ENCODE results near the gene TRIM34. TPM values are rescaled to one million over a fixed set of nuclear protein-coding genes. Genes with fewer than 3 reads are reported as not detected.

The TRIM34 gene
- total and polyA plus RNA-seq, 2 of the 4 experiments (the other 2 are of a cell fraction): 6.1 to 8.6 TPM

GRCh38 chr11:5626196-5626595, 1.4 kb downstream of the TRIM34 start:
- no peak overlapping the region for H3K4me3 ChIP-seq (ENCODE audit: insufficient read depth, low read depth, low read length)
- TF ChIP-seq, protein P1, sequence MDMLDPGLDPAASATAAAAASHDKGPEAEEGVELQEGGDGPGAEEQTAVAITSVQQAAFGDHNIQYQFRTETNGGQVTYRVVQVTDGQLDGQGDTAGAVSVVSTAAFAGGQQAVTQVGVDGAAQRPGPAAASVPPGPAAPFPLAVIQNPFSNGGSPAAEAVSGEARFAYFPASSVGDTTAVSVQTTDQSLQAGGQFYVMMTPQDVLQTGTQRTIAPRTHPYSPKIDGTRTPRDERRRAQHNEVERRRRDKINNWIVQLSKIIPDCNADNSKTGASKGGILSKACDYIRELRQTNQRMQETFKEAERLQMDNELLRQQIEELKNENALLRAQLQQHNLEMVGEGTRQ (IDR thresholded peaks at IDR 0.05; ENCODE audit: low read depth, low read length): no peak
- TF ChIP-seq CEBPB (IDR thresholded peaks at IDR 0.05; ENCODE audit: low read depth, low read length) (peak; percentile 78), FOS (IDR thresholded peaks at IDR 0.05; ENCODE audit: low read depth, low read length) (peak; percentile 53; the same call in 1 of the 2 replicates)

More at GRCh38 chr11:5626196-5626595, 1.4 kb downstream of the TRIM34 start:
- peak overlapping the region; percentile 15 to 78; a peak in 2 of 4 replicates for H4K8ac ChIP-seq (ENCODE audit: low read depth in 2 of 2, low read length in 2 of 2)
- no peaks in the 10 kb centered on the region for H4K20me1 ChIP-seq (ENCODE audit: insufficient read depth, low read length)
- H3K4me2 ChIP-seq (ENCODE audit: low read depth, low read length): peak overlapping the region; percentile 82
- H3K27ac ChIP-seq (ENCODE audit: insufficient read depth, low read length): peak overlapping the region; percentile 84; the same call in 1 of the 2 replicates
- no peaks in the 10 kb centered on the region for H3K27me3 ChIP-seq (ENCODE audit: control insufficient read depth, insufficient read depth, low read length)
- WGBS, 2 experiments (ENCODE audit: extremely low coverage in 2 of 2, insufficient read length in 1 of 2): 83% methylated on average over 2 of the region's 5 CpGs; no CpG with 5 or more reads in 1 of the 2 experiments
- H3K9ac ChIP-seq (ENCODE audit: low read depth, low read length): no peak overlapping the region
- peaks cover 14% of the 10 kb centered on the region for H3K4me1 ChIP-seq (ENCODE audit: control insufficient read depth, insufficient read depth, low read length)
- H4K5ac ChIP-seq (ENCODE audit: low read depth, low read length): peak overlapping the region; percentile 88
- H3K23ac ChIP-seq (ENCODE audit: low read depth, low read length): no peak overlapping the region
- H3K79me1 ChIP-seq (ENCODE audit: low read depth in 1 of 2, low read length in 2 of 2): peaks cover 0 to 16% of the 10 kb centered on the region in 2 experiments; a peak in 3 of 4 replicates
- peak overlapping the region; percentile 51 for H2BK5ac ChIP-seq (ENCODE audit: low read depth, low read length, poor library complexity, severe bottlenecking)
- 0 out of 3 replicates have a peak overlapping the region, but pooled peaks have one; percentile 55 for H2BK15ac ChIP-seq (ENCODE audit: low read depth, low read length)
- no peaks in the 10 kb centered on the region for H3K9me3 ChIP-seq (ENCODE audit: control insufficient read depth, insufficient read depth, low read length)
- peak overlapping the region; percentile 67; the same call in 1 of the 2 replicates for H2BK20ac ChIP-seq (ENCODE audit: low read depth, low read length)
- 0 out of 2 replicates have a peak overlapping the region, but pooled peaks have one; percentile 19 for H3K14ac ChIP-seq (replicated peaks; ENCODE audit: low read depth, low read length)
- no peak overlapping the region for H3K56ac ChIP-seq (ENCODE audit: extremely low read depth, insufficient read depth, low read length)
- ChIA-PET CTCF (interaction anchor here (0.7 kb wide), 1 partner anchor 20 kb away, joined by 4 read pairs; no protein-coding TSS in a partner anchor), POLR2A (ENCODE audit: unreplicated experiment) (no interaction called here)
- intact Hi-C loops (cut with micrococcal nuclease): no loop called here
- ATAC-seq (ENCODE audit: low read depth) (peak; percentile 8), DNase-seq (peak; percentile 70)
- H3K4ac ChIP-seq (ENCODE audit: low read depth, low read length): peak overlapping the region; percentile 71
- H4K91ac ChIP-seq (ENCODE audit: insufficient read depth, low read depth, low read length): peak overlapping the region; percentile 38
- no TSS peak for BruUV-seq (replicated peaks)
- H3K18ac ChIP-seq (ENCODE audit: low read depth, low read length): peak overlapping the region; percentile 98
- H2AFZ ChIP-seq (replicated peaks; ENCODE audit: low read length, poor library complexity): no peak overlapping the region
- H3K36me3 ChIP-seq (ENCODE audit: control insufficient read depth, insufficient read depth, low read length): no peaks in the 10 kb centered on the region
- H2AK5ac ChIP-seq (ENCODE audit: low read depth, low read length): peak overlapping the region; percentile 85; the same call in 1 of the 2 replicates
- peak overlapping the region; percentile 48; the same call in 1 of the 2 replicates for H2BK120ac ChIP-seq (ENCODE audit: low read depth, low read length)
- dilution Hi-C loops (cut with HindIII; ENCODE audit: low sequenced_read_pairs, unreplicated experiment): no loop called here
- in situ Hi-C loops (cut with MboI; ENCODE audit: low sequenced_read_pairs): no loop called here
- no peak overlapping the region for H2AK9ac ChIP-seq (replicated peaks; ENCODE audit: low read depth, low read length, poor library complexity)
- H3K9me1 ChIP-seq (ENCODE audit: insufficient read depth, low read length): peaks cover 10% of the 10 kb centered on the region
